ENCODE measurements around the gene CYP2A7.
"Not testable (repeated sequence)": the region's sequence is repeated elsewhere in the genome, so short reads cannot be mapped to it uniquely, and the experiment has no call there.

- not testable (repeated sequence) for TF ChIP-seq CTCF, POLR2A (IDR thresholded peaks at IDR 0.05)
Measured at GRCh38 chr19:40918303-40918702, 36.3 kb upstream of the CYP2A7 start.

All from esophagus squamous epithelium (tissue), 4 donors.